H9 (cell line): ENCODE measurements around the gene UNC13C. TPM values are rescaled to one million over a fixed set of nuclear protein-coding genes. Genes with fewer than 3 reads are reported as not detected.

ENCODE experiments used
- DNase-seq: peaks from one replicate; pipeline ENCODE4 v3.0.0-alpha.2; 2017
- H2AFZ ChIP-seq: one replicate; pipeline ENCODE4 v1.6.1; 2013; ENCODE audit warnings: mild to moderate bottlenecking, low read length, control low read depth, moderate library complexity
- H2AK5ac ChIP-seq: 2 replicates; pipeline ENCODE4 v1.6.1; 2013; ENCODE audit warnings: low read length, control low read depth, mixed read lengths; ENCODE audit not compliant: insufficient read length
- H2BK120ac ChIP-seq: one replicate; pipeline ENCODE4 v1.6.1; 2013; ENCODE audit warnings: low read depth, mild to moderate bottlenecking, low read length, control low read depth, inconsistent platforms; ENCODE audit not compliant: poor library complexity, severe bottlenecking
- H2BK12ac ChIP-seq: 2 replicates; pipeline ENCODE4 v1.6.1; 2013; ENCODE audit warnings: low read length, control low read depth, mixed read lengths, low read depth; ENCODE audit not compliant: insufficient read length
- H2BK15ac ChIP-seq: 2 replicates; pipeline ENCODE4 v1.6.1; 2013; ENCODE audit warnings: low read depth, low read length, control low read depth
- H2BK20ac ChIP-seq: one replicate; pipeline ENCODE4 v1.6.1; 2013; ENCODE audit warnings: low read depth, mild to moderate bottlenecking, low read length, control low read depth, inconsistent platforms; ENCODE audit not compliant: poor library complexity, severe bottlenecking
- H2BK5ac ChIP-seq: 2 replicates; pipeline ENCODE4 v1.6.1; 2013; ENCODE audit warnings: low read length, control low read depth, mixed read lengths; ENCODE audit not compliant: insufficient read length
- H3K14ac ChIP-seq: 2 replicates; pipeline ENCODE4 v1.6.1; 2013; ENCODE audit warnings: low read length, control low read depth; ENCODE audit not compliant: insufficient read depth
- H3K18ac ChIP-seq: 2 replicates; pipeline ENCODE4 v1.6.1; 2013; ENCODE audit warnings: low read depth, mild to moderate bottlenecking, mixed read lengths, low read length, control low read depth; ENCODE audit not compliant: insufficient read length
- H3K23ac ChIP-seq: 2 replicates; pipeline ENCODE4 v1.6.1; 2013; ENCODE audit warnings: low read length, control low read depth, mixed read lengths, low read depth; ENCODE audit not compliant: insufficient read length
- H3K23me2 ChIP-seq: 2 replicates; pipeline ENCODE4 v1.6.1; 2013; ENCODE audit warnings: low read depth, mild to moderate bottlenecking, mixed read lengths, low read length, control low read depth; ENCODE audit not compliant: insufficient read length, poor library complexity, severe bottlenecking
- H3K27ac ChIP-seq: 2 replicates; pipeline ENCODE4 v1.5.1; 2013; ENCODE audit warnings: low read length, control low read depth, mixed read lengths, low read depth; ENCODE audit not compliant: insufficient read length
- H3K27me3 ChIP-seq: 2 replicates; pipeline ENCODE4 v1.6.1; 2013; ENCODE audit warnings: low read length, control low read depth, inconsistent platforms; ENCODE audit not compliant: insufficient read depth
- H3K4ac ChIP-seq: 2 replicates; pipeline ENCODE4 v1.6.1; 2013; ENCODE audit warnings: low read depth, mild to moderate bottlenecking, control low read depth, inconsistent platforms, low read length, moderate library complexity
- H3K4me1 ChIP-seq: 2 replicates; pipeline ENCODE4 v1.6.1; 2013; ENCODE audit warnings: low read length, control low read depth, inconsistent platforms; ENCODE audit not compliant: insufficient read depth
- H3K4me2 ChIP-seq: 2 replicates; pipeline ENCODE4 v1.6.1; 2013; ENCODE audit warnings: low read length, control low read depth, mixed read lengths; ENCODE audit not compliant: insufficient read length, insufficient read depth
- H3K56ac ChIP-seq: 2 replicates; pipeline ENCODE4 v1.6.1; 2013; ENCODE audit warnings: low read depth, mild to moderate bottlenecking, mixed read lengths, low read length, control low read depth; ENCODE audit not compliant: insufficient read length
- H3K79me1 ChIP-seq: 2 replicates; pipeline ENCODE4 v1.6.1; 2013; ENCODE audit warnings: low read depth, mild to moderate bottlenecking, moderate library complexity, low read length, control low read depth, inconsistent platforms; ENCODE audit not compliant: insufficient read depth, poor library complexity, severe bottlenecking
- H3K79me2 ChIP-seq: 2 replicates; pipeline ENCODE4 v1.6.1; 2013; ENCODE audit warnings: low read length, control low read depth, inconsistent platforms; ENCODE audit not compliant: insufficient read depth
- H3K9ac ChIP-seq: 2 replicates; pipeline ENCODE4 v1.6.1; 2013; ENCODE audit warnings: low read length, control low read depth, mixed read lengths; ENCODE audit not compliant: insufficient read length; ENCODE audit errors: extremely low read depth
- H3K9me3 ChIP-seq: one replicate; pipeline ENCODE4 v1.6.1; 2013; ENCODE audit warnings: low read depth, low read length, inconsistent platforms; ENCODE audit not compliant: control insufficient read depth
- H3T11ph ChIP-seq: one replicate; pipeline ENCODE4 v1.6.1; 2013; ENCODE audit warnings: mild to moderate bottlenecking, low read length, control low read depth, inconsistent platforms
- H4K20me1 ChIP-seq: one replicate; pipeline ENCODE4 v1.6.1; 2013; ENCODE audit not compliant: control insufficient read depth, insufficient read length, insufficient read depth
- H4K5ac ChIP-seq: 2 replicates; pipeline ENCODE4 v1.6.1; 2013; ENCODE audit warnings: low read depth, mild to moderate bottlenecking, mixed read lengths, low read length, control low read depth; ENCODE audit not compliant: insufficient read length
- H4K8ac ChIP-seq: replicated peaks from 2 replicates; pipeline ENCODE4 v1.6.1; 2013; ENCODE audit warnings: low read length, control low read depth, mixed read lengths, low read depth; ENCODE audit not compliant: insufficient read length
- H4K91ac ChIP-seq: 2 replicates; pipeline ENCODE4 v1.6.1; 2013; ENCODE audit warnings: low read depth, mild to moderate bottlenecking, moderate library complexity, mixed read lengths, low read length, control low read depth; ENCODE audit not compliant: insufficient read length
- H3K27ac Mint-ChIP-seq, 3 experiments: 2 replicates in 2 of 3; 3 replicates in 1 of 3; pipeline ENCODE4 v1.8.0; 2020 to 2021; ENCODE audit warnings: mixed read lengths in 3 of 3, mild to moderate bottlenecking in 1 of 3, moderate library complexity in 1 of 3
- H3K27me3 Mint-ChIP-seq: 2 replicates; pipeline ENCODE4 v1.8.0; 2021; ENCODE audit warnings: low read depth, mild to moderate bottlenecking, moderate library complexity, mixed read lengths
- H3K36me3 Mint-ChIP-seq, 3 experiments: 2 replicates in 2 of 3; 3 replicates in 1 of 3; pipeline ENCODE4 v1.8.0; 2020 to 2021; ENCODE audit warnings: low read depth in 3 of 3, mixed read lengths in 3 of 3; ENCODE audit not compliant: insufficient read depth in 1 of 3
- H3K4me1 Mint-ChIP-seq, 2 experiments: 2 replicates each; pipeline ENCODE4 v1.8.0; 2020; ENCODE audit warnings: mixed read lengths in 2 of 2
- H3K4me3 Mint-ChIP-seq, 2 experiments: 2 replicates in 1 of 2; 3 replicates in 1 of 2; pipeline ENCODE4 v1.8.0; 2020 to 2021; ENCODE audit warnings: mild to moderate bottlenecking in 2 of 2, mixed read lengths in 2 of 2, moderate library complexity in 1 of 2
- H3K9me3 Mint-ChIP-seq, 2 experiments: 2 replicates in 1 of 2; 3 replicates in 1 of 2; pipeline ENCODE4 v1.8.0; 2020; ENCODE audit warnings: mild to moderate bottlenecking in 2 of 2, mixed read lengths in 2 of 2, moderate library complexity in 1 of 2
- CTCF ChIP-seq: fragments of 200-600 bp; sonication (generic); conservative IDR thresholded peaks from 3 replicates; pipeline ENCODE4 v1.8.0; 2021; ENCODE audit warnings: antibody characterized with exemption, mild to moderate bottlenecking
- WGBS: extraction: QIAGEN DNeasy Blood & Tissue Kit; methylation state at CpG from one replicate; pipeline ENCODE4 v1.1.7; 2013; ENCODE audit warnings: missing lambda C conversion rate, low lambda C conversion rate, mixed read lengths; ENCODE audit not compliant: insufficient read length; ENCODE audit errors: extremely low coverage; 5-methylcytosine and 5-hydroxymethylcytosine counted together
- total RNA-seq: library from RNA; stranded (reverse); gene quantifications from 2 replicates; pipeline ENCODE4 v1.2.1, GENCODE V29; 2021

The UNC13C gene
- total RNA-seq, 1 experiment from 2014 or later: 0.02 TPM

DNA sequence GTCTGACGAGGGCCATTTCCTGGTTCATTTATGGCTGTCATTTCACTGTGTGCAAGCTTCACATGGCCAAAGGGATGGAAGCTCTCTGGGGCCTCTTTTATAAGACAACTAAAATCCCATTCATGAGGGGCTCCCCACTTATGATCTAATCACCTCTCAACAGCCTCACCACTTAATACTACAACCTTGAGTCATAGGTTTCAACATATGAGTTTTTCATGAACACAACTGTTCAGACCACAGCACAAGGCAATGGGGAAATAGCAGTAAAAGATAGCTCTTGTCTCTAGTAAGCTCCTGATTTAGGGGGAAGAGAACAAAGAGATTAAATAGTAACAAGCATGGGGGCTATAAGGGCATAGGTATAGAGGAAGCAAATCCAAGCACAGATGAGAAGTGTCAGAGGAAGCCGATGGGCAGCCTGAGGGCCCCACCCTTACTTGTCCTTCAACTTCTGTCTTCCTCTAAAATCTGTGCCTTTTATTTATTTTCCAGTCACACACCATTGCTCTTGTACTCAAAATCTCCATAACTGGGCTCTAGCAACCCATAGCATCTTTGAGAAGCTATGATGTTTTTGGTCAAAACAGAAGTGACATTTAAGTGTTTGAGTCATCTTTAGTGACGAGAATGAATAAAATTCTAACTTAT, 329.1 kb downstream of the UNC13C start:
- Histone ChIP-seq H2BK5ac (no peak overlapping the region), H3K79me2 (no peaks in the 10 kb centered on the region), H2BK120ac (no peak overlapping the region), H3K56ac (no peak overlapping the region), H3K4me1 (no peaks in the 10 kb centered on the region), H3K27me3 (no peaks in the 10 kb centered on the region), H3T11ph (no peak overlapping the region), H3K4me2 (no peak overlapping the region), H3K18ac (no peak overlapping the region), H4K5ac (no peak overlapping the region), H3K14ac (no peak overlapping the region), H2AK5ac (no peak overlapping the region), H3K4ac (no peak overlapping the region), H3K23ac (no peak overlapping the region), H3K9me3 (no peaks in the 10 kb centered on the region), H3K23me2 (no peaks in the 10 kb centered on the region), H4K20me1 (no peaks in the 10 kb centered on the region), H2BK15ac (no peak overlapping the region), H2AFZ (no peak overlapping the region), H4K8ac (no peak overlapping the region), H3K9ac (no peak overlapping the region), H3K27ac (no peak overlapping the region), H2BK12ac (no peak overlapping the region), H4K91ac (no peak overlapping the region), H2BK20ac (no peak overlapping the region), H3K79me1 (no peaks in the 10 kb centered on the region)
- WGBS: no CpG with 5 or more reads among the region's 3 CpGs
- H3K9me3 Mint-ChIP-seq: no peaks in the 10 kb centered on the region
- no peak for TF ChIP-seq CTCF
- no peak overlapping the region for H3K4me3 Mint-ChIP-seq
- H3K4me1 Mint-ChIP-seq: peaks cover 6 to 21% of the 10 kb centered on the region in 2 experiments
- no peaks in the 10 kb centered on the region for H3K36me3 Mint-ChIP-seq
- H3K27ac Mint-ChIP-seq: no peak overlapping the region; a peak in 1 of 7 replicates
- no peaks in the 10 kb centered on the region for H3K27me3 Mint-ChIP-seq
- no peak for DNase-seq
